Activated CD4-positive, alpha-beta T cell treated with anti-CD3 and anti-CD28 coated beads, Interleukin-2, amount 10 ng/mL, durations not matched to agents 7 days and 5 days (primary cell): ENCODE measurements around the gene TENM4. TPM values are rescaled to one million over a fixed set of nuclear protein-coding genes. Genes with fewer than 3 reads are reported as not detected.

Source experiments
- CTCF ChIA-PET: fragments of 350-600 bp; sonication (Branson Sonifier 250); formaldehyde crosslinking; loops from one replicate; lab custom pipeline; 2021; ENCODE audit warnings: antibody characterized with exemption; lab: Charles Lee
- POLR2A ChIA-PET: fragments of 350-600 bp; sonication (Branson Sonifier 250); formaldehyde crosslinking; loops from one replicate; lab custom pipeline; 2021; ENCODE audit warnings: antibody characterized with exemption; lab: Charles Lee
- DNase-seq: peaks from one replicate; pipeline ENCODE4 v3.0.0-alpha.2; 2020
- H3K27ac Mint-ChIP-seq: one replicate; pipeline ENCODE4 v1.8.0; 2021; ENCODE audit warnings: mild to moderate bottlenecking, moderate library complexity, mixed read lengths
- H3K27me3 Mint-ChIP-seq: one replicate; pipeline ENCODE4 v1.8.0; 2021; ENCODE audit warnings: mixed read lengths
- H3K36me3 Mint-ChIP-seq: one replicate; pipeline ENCODE4 v1.8.0; 2021; ENCODE audit warnings: low read depth, mixed read lengths
- H3K4me1 Mint-ChIP-seq: one replicate; pipeline ENCODE4 v1.8.0; 2021; ENCODE audit warnings: mixed read lengths
- H3K4me3 Mint-ChIP-seq: one replicate; pipeline ENCODE4 v1.8.0; 2021; ENCODE audit warnings: mild to moderate bottlenecking, moderate library complexity, mixed read lengths
- H3K9me3 Mint-ChIP-seq: one replicate; pipeline ENCODE4 v1.8.0; 2021; ENCODE audit warnings: mixed read lengths
- total RNA-seq, 2 experiments: library from RNA; stranded (reverse); gene quantifications; one replicate each; pipeline ENCODE4 v1.2.3, GENCODE V29; 2021

The TENM4 gene
- total RNA-seq: not detected

DNA sequence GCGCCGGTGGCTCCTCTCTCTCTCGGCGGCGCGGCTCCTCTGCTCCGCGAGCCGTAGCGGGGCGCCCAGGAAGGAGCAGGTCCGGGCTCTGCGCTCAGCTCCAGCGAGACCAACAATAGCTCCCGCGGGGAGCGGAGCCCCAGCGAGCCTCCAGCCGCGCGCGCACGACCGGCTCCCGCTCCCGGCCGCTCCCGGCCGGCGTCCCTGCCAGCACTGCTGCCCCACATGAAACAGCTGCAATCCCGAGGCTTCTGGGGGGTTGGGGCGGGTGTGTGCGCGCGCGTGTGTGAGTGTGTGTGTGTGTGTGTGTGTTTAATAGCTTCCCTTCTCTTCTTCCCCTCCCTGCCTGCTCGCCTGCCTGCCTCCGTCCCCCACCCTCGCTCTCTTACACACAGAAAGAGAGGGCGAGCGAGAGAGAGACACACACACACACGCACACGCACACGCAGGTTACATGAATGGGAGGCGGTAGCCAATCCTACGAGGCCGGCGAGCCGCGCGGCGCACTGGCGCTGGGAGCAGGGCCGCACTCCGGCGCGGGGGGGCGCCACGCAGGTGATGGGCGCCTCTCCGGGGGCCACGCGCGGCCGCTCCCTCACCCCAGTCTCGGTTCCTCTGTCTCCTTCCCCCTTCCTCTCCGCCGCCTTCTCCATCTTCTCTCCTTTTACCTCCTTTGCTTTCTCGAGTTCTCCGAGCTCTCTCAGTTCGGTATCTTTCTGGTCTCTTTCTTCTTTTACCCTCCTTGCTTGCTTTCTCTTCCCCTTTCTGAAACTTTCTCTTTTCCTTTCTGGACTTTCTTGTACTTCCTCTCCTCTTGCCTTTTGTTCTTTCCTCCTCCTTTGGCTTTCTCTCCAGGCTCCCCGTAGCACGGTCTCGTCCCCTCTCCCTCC is at the start of gene TENM4:
Gene TENM4 (minus strand): TSS at position 460 of the 890 bp plus-strand sequence. CDS start 371,086 bp downstream, outside the sequence.
- Mint-ChIP-seq H3K4me1 (peaks cover 8% of the 10 kb centered on the region), H3K9me3 (no peaks in the 10 kb centered on the region), H3K36me3 (no peaks in the 10 kb centered on the region), H3K4me3 (peak within 1 kb of the TSS; percentile 48), H3K27ac (no peak within 1 kb of the TSS), H3K27me3 (peaks cover 70% of the 10 kb centered on the region)
- ChIA-PET CTCF (no interaction called here), POLR2A (no interaction called here)
- DNase-seq: no peak

- ChIA-PET CTCF (no interaction called here), POLR2A (no interaction called here)
- H3K4me1 Mint-ChIP-seq: no peaks in the 10 kb centered on the region
- H3K9me3 Mint-ChIP-seq: no peaks in the 10 kb centered on the region
- H3K36me3 Mint-ChIP-seq: no peaks in the 10 kb centered on the region
- H3K4me3 Mint-ChIP-seq: no peak overlapping the region
- DNase-seq: no peak
- H3K27ac Mint-ChIP-seq: no peak overlapping the region
- H3K27me3 Mint-ChIP-seq: no peaks in the 10 kb centered on the region
Measured at GRCh38 chr11:79488286-79488685, 47.5 kb upstream of the TENM4 start.

- Mint-ChIP-seq H3K27me3 (no peaks in the 10 kb centered on the region), H3K9me3 (no peaks in the 10 kb centered on the region), H3K36me3 (no peaks in the 10 kb centered on the region), H3K4me3 (no peak overlapping the region), H3K27ac (no peak overlapping the region), H3K4me1 (no peaks in the 10 kb centered on the region)
- ChIA-PET CTCF (no interaction called here), POLR2A (no interaction called here)
- no peak for DNase-seq
Measured at GRCh38 chr11:79487412-79487811, 46.6 kb upstream of the TENM4 start.

DNA sequence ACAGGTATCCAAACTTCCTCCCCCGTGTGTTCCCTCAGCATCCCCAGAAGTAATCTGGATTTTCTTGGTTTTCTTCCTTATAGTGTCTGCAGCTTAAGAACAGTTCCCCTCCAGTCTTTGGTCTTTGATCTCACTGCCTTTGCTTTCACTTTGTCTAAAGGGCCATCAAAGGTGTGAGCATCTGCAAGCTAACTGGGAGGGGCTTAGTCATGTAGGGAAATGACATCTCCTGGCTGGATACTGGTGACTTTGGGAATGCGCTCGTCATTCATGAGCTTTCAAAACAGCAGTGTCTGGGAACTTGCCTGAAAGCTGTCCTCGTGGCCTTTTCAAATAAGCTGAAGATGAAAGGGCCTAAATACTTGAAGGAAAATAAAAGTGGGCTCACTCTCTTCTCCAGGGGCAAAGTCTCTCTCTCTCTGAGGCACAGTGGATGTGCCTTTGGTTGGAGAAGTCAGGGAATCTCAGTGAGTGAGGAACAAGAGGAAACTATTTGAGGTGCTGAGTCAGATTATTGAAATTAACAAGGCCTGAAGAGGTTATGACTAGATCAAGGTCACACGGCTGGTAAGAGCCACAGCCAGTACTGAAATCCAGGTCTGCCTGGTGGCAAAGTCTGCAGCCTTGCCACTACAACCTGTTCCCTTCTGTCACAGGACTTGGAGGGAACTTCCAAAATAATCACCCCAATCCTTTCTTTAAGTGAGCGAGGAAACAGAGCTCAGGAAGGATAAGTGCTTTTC is 45.6 kb upstream of the TENM4 start:
- H3K36me3 Mint-ChIP-seq: no peaks in the 10 kb centered on the region
- no peak overlapping the region for H3K27ac Mint-ChIP-seq
- no peaks in the 10 kb centered on the region for H3K4me1 Mint-ChIP-seq
- no peaks in the 10 kb centered on the region for H3K9me3 Mint-ChIP-seq
- no peak for DNase-seq
- H3K4me3 Mint-ChIP-seq: no peak overlapping the region
- no peaks in the 10 kb centered on the region for H3K27me3 Mint-ChIP-seq
- ChIA-PET POLR2A (no interaction called here), CTCF (no interaction called here)

DNA sequence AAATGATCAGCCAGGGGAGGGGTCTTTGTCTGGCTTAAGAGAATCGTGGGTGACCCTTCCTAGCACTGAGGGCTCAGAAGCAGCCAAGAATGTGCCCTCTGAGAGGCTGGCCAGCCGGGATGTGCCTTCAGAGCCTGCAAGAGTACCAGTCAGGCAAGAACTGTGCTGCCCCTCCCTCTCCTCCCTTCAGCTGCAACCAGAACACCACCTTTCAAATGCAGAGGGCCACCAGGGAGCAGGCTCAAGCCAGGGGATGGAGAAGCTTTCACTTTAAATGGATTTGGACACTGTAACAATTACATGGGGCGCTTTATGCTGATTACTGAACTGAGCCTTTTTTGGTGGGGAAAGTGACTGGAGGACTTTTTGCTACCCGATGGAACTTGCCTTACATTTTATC is 44.9 kb upstream of the TENM4 start:
- Mint-ChIP-seq H3K36me3 (no peaks in the 10 kb centered on the region), H3K9me3 (no peaks in the 10 kb centered on the region), H3K27me3 (no peaks in the 10 kb centered on the region), H3K4me1 (no peaks in the 10 kb centered on the region), H3K27ac (no peak overlapping the region), H3K4me3 (no peak overlapping the region)
- ChIA-PET POLR2A (no interaction called here), CTCF (no interaction called here)
- DNase-seq: no peak

- Mint-ChIP-seq H3K27ac (no peak overlapping the region), H3K27me3 (no peaks in the 10 kb centered on the region), H3K9me3 (no peaks in the 10 kb centered on the region), H3K36me3 (no peaks in the 10 kb centered on the region), H3K4me3 (no peak overlapping the region), H3K4me1 (no peaks in the 10 kb centered on the region)
- CTCF ChIA-PET: no interaction called here
- DNase-seq: no peak
- POLR2A ChIA-PET: no interaction called here
Measured at GRCh38 chr11:79484872-79485271, 44.0 kb upstream of the TENM4 start.

DNA sequence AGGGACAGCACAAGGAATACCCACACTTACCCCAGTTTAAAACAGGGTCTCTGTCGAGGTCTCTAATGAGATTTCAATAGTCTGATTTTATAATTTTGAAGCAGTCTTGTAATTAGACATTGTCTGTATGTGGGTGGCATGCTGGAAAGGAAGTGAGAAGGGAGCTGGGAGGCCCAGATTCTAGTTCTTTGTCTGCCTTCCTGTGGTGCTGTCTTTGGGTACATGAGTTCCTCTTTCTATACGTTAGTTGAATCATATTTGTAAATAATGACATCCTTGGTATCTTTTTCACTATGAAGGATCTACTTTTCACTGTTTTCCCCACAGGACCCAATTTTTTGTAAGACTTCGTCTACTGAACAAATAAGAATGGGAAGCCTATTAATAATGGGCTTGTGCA is 42.0 kb upstream of the TENM4 start:
- ChIA-PET POLR2A (no interaction called here), CTCF (interaction anchor here (1.5 kb wide), 1 partner anchor 12 kb away, joined by 3 read pairs; no protein-coding TSS in a partner anchor)
- no peaks in the 10 kb centered on the region for H3K36me3 Mint-ChIP-seq
- H3K27me3 Mint-ChIP-seq: no peaks in the 10 kb centered on the region
- no peak for DNase-seq
- H3K4me1 Mint-ChIP-seq: no peaks in the 10 kb centered on the region
- H3K27ac Mint-ChIP-seq: no peak overlapping the region
- no peak overlapping the region for H3K4me3 Mint-ChIP-seq
- H3K9me3 Mint-ChIP-seq: no peaks in the 10 kb centered on the region

- DNase-seq: no peak
- Mint-ChIP-seq H3K4me1 (no peaks in the 10 kb centered on the region), H3K36me3 (no peaks in the 10 kb centered on the region), H3K9me3 (no peaks in the 10 kb centered on the region), H3K27ac (no peak overlapping the region), H3K4me3 (no peak overlapping the region), H3K27me3 (no peaks in the 10 kb centered on the region)
- CTCF ChIA-PET: no interaction called here
- POLR2A ChIA-PET: no interaction called here
Measured at GRCh38 chr11:79481795-79482194, 41.0 kb upstream of the TENM4 start.

DNA sequence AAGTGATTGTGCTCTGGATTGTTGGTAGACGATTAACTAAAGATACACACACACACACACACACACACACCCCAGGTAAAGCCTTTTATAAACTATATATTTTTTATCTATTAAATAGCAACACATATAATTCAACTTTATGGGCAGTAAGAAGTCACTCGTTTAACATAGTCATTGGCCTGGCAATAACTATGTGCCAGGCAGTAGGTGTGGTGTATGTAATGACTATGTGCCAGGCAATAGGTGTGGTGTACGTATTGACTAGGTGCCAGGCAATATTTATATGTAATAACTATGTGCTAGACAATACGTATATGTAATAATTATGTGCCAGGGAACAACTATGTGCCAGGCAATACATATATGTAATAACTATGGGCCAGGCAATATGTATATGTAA is 40.0 kb upstream of the TENM4 start:
- no peaks in the 10 kb centered on the region for H3K9me3 Mint-ChIP-seq
- H3K27me3 Mint-ChIP-seq: no peaks in the 10 kb centered on the region
- H3K4me1 Mint-ChIP-seq: no peaks in the 10 kb centered on the region
- H3K36me3 Mint-ChIP-seq: no peaks in the 10 kb centered on the region
- H3K27ac Mint-ChIP-seq: no peak overlapping the region
- POLR2A ChIA-PET: no interaction called here
- H3K4me3 Mint-ChIP-seq: no peak overlapping the region
- CTCF ChIA-PET: interaction anchor here (0.6 kb wide), 1 partner anchor 49 kb away, joined by 3 read pairs; no protein-coding TSS in a partner anchor
- DNase-seq: no peak

DNA sequence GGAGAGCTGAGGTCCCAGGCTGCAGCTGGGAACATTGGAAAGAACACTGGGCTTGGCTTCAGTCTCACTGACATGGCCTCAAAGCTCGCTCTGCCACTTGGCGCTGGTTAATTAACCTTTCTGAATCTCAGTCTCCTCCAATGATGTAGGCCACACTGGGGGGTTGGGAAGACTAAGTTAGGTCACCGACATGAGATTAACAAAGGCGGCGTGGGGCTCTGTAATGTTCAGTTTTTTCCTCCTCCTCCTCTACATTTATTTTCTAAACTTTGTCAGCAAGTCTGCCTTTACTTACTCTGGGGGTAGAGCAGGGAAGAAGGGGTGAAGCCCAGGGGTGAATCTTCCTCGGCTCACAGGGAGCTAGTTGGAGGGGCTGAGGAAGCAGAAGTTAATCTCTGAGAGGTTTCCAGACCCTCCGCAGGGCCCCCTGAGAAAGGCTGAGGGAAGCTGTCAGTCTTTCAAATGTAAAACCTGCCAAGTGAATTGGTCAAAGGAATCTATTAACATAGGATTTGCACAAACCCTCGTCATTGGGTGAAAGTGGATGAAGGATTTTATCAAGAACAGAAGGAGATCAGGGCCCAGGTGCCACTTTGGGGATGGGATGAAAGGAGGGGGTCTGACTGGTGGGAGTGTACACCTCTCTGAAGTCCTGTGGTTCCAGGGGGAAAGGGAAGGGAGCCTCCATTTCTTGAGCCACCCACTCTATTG is 32.1 kb upstream of the TENM4 start:
- no peak overlapping the region for H3K27ac Mint-ChIP-seq
- POLR2A ChIA-PET: no interaction called here
- DNase-seq: no peak
- no peaks in the 10 kb centered on the region for H3K36me3 Mint-ChIP-seq
- no peaks in the 10 kb centered on the region for H3K9me3 Mint-ChIP-seq
- no peaks in the 10 kb centered on the region for H3K4me1 Mint-ChIP-seq
- CTCF ChIA-PET: no interaction called here
- no peak overlapping the region for H3K4me3 Mint-ChIP-seq
- H3K27me3 Mint-ChIP-seq: peaks cover 3% of the 10 kb centered on the region

DNA sequence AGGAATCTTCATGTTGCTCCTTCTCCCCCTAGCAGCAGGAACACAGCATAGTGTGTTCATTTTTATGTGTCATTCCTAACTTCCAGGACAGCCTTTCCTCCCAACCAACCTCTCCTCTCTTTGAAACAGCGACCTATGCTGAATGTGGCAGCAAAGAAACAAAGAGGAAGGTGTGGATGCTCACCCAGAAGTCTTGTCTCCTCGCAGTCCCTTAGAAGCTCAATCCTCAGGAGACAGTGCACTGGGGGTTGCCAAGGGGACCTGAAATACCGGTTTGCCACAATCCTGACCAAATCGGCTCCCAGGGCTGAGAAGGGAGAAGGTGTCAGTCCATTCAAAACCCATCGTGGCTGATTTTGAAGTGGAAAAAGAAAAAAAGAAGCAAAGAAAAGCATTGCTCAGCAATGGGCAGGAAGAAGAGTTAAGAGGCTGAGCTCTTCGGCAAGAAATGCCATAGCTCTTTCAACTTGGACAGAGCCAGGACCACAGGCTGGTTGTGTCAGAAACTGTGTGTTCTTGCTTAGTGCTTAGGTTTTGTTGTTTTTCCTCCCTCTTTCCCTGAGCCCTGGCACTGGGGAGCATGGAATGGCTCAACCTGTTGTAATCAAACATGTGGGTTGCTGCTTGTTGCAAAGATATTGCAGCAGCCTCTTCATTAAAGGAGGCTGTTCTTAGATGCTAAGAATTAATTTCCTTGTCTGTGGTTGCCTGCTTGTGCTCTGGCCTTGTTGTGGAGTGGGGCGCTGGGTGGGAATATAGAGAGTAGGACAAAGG is 30.4 kb upstream of the TENM4 start:
- POLR2A ChIA-PET: no interaction called here

DNA sequence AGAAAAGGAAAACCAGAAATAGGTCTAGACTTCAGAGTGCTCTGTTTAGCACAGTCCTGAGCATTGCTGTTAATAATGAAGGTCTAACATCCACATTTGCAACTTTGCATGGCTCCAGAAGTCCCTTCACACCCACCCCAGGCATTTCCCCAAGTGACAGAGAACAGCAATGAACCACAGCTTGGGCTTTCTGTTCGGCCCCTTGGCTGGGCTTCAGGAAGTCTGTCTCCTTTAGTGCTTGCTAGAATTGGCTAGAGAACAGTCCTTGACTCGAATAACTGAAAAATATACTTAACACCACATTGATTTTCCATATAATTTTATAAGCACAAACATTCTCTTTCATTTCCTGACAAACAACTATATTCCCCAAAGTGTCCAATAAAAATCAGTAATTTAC is 29.3 kb upstream of the TENM4 start:
- DNase-seq: no peak
- Mint-ChIP-seq H3K27ac (no peak overlapping the region), H3K4me3 (no peak overlapping the region), H3K9me3 (no peaks in the 10 kb centered on the region), H3K4me1 (no peaks in the 10 kb centered on the region), H3K27me3 (peaks cover 3% of the 10 kb centered on the region), H3K36me3 (no peaks in the 10 kb centered on the region)
- POLR2A ChIA-PET: no interaction called here
- CTCF ChIA-PET: interaction anchor here (0.6 kb wide), 1 partner anchor 18 kb away, joined by 3 read pairs; no protein-coding TSS in a partner anchor

More for the DNA sequence above, 30.4 kb upstream of the TENM4 start:
- DNase-seq: no peak
- Mint-ChIP-seq H3K27ac (no peak overlapping the region), H3K27me3 (peaks cover 3% of the 10 kb centered on the region), H3K4me3 (no peak overlapping the region), H3K36me3 (no peaks in the 10 kb centered on the region), H3K4me1 (no peaks in the 10 kb centered on the region), H3K9me3 (no peaks in the 10 kb centered on the region)
- CTCF ChIA-PET: interaction anchor here (0.7 kb wide), 1 partner anchor 12 kb away, joined by 3 read pairs; no protein-coding TSS in a partner anchor
